SK-N-SH treated with all-trans-retinoic acid at 6 μM for 48 hours (cell line): ENCODE measurements around the gene ACOT7.

ENCODE experiments used
- ATAC-seq: fragments of 200-7000 bp; cut with Tn5 transposase; 3 replicates; pipeline ENCODE4 v1.9.1; 2020; ENCODE audit warnings: mild to moderate bottlenecking, moderate library complexity
- ARNTL ChIP-seq: fragments of 450-650 bp; formaldehyde crosslinking; IDR thresholded peaks from 2 replicates; pipeline ENCODE4 v1.5.0; 2020; ENCODE audit warnings: low read depth, mild to moderate bottlenecking, moderate library complexity, borderline replicate concordance
- BACH2 ChIP-seq: fragments of 250-450 bp; sonication (Bioruptor Pico); IDR thresholded peaks from 2 replicates; pipeline ENCODE4 v1.9.0; 2021; ENCODE audit warnings: mild to moderate bottlenecking, borderline replicate concordance
- CREB5 ChIP-seq: fragments of 250-450 bp; sonication (Bioruptor Pico); IDR thresholded peaks from 2 replicates; pipeline ENCODE4 v1.5.1; 2020; ENCODE audit warnings: low read depth, mild to moderate bottlenecking, moderate library complexity
- CSRNP3 ChIP-seq: fragments of 250-450 bp; sonication (Bioruptor Pico); IDR thresholded peaks from 2 replicates; pipeline ENCODE4 v1.5.1; 2021; ENCODE audit warnings: mild to moderate bottlenecking, moderate library complexity
- ESRRG ChIP-seq: fragments of 250-450 bp; sonication (Bioruptor Pico); IDR thresholded peaks from 2 replicates; pipeline ENCODE4 v1.6.1; 2021; ENCODE audit warnings: mild to moderate bottlenecking
- GLIS3 ChIP-seq: fragments of 250-450 bp; sonication (Bioruptor Pico); IDR thresholded peaks from 2 replicates; pipeline ENCODE4 v1.5.0; 2020; ENCODE audit warnings: mild to moderate bottlenecking, moderate library complexity
- ISL1 ChIP-seq: fragments of 250-450 bp; sonication (Bioruptor Pico); IDR thresholded peaks from 2 replicates; pipeline ENCODE4 v2.1.2; 2022; ENCODE audit warnings: mild to moderate bottlenecking, moderate library complexity
- OSR1 ChIP-seq: fragments of 250-450 bp; sonication (Bioruptor Pico); IDR thresholded peaks from 2 replicates; pipeline ENCODE4 v1.8.0; 2022; ENCODE audit warnings: moderate library complexity, mild to moderate bottlenecking, inconsistent platforms
- PATZ1 ChIP-seq: fragments of 250-450 bp; sonication (Bioruptor Pico); IDR thresholded peaks from 2 replicates; pipeline ENCODE4 v1.8.0; 2020; ENCODE audit warnings: mild to moderate bottlenecking, moderate library complexity, borderline replicate concordance
- POU6F1 ChIP-seq: fragments of 250-450 bp; sonication (Bioruptor Pico); IDR thresholded peaks from 2 replicates; pipeline ENCODE4 v1.8.0; 2021; ENCODE audit warnings: low read depth, mild to moderate bottlenecking, moderate library complexity, borderline replicate concordance
- PPARA ChIP-seq: fragments of 250-450 bp; sonication (Bioruptor Pico); IDR thresholded peaks from 2 replicates; pipeline ENCODE4 v1.5.0; 2020; ENCODE audit warnings: mild to moderate bottlenecking, borderline replicate concordance
- RARB ChIP-seq: fragments of 250-450 bp; sonication (Bioruptor Pico); IDR thresholded peaks from 2 replicates; pipeline ENCODE4 v1.8.0; 2021; ENCODE audit warnings: mild to moderate bottlenecking, moderate library complexity
- SNAI2 ChIP-seq: fragments of 250-450 bp; sonication (Bioruptor Pico); IDR thresholded peaks from 2 replicates; pipeline ENCODE4 v1.5.0; 2020; ENCODE audit warnings: mild to moderate bottlenecking, moderate library complexity
- TCF4 ChIP-seq: fragments of 250-450 bp; sonication (Bioruptor Pico); IDR thresholded peaks from 2 replicates; pipeline ENCODE4 v1.8.0; 2021; ENCODE audit warnings: mild to moderate bottlenecking, moderate library complexity, borderline replicate concordance
- TOX ChIP-seq: fragments of 250-450 bp; sonication (Bioruptor Pico); IDR thresholded peaks from 2 replicates; pipeline ENCODE4 v1.8.0; 2021; ENCODE audit warnings: mild to moderate bottlenecking, moderate library complexity, borderline replicate concordance
- TSHZ2 ChIP-seq: fragments of 250-450 bp; sonication (Bioruptor Pico); IDR thresholded peaks from 2 replicates; pipeline ENCODE4 v1.5.0; 2020; ENCODE audit warnings: mild to moderate bottlenecking, moderate library complexity
- ZC3H10 ChIP-seq: fragments of 250-450 bp; sonication (Bioruptor Pico); IDR thresholded peaks from 2 replicates; pipeline ENCODE4 v1.5.1; 2021; ENCODE audit warnings: mild to moderate bottlenecking, moderate library complexity
- ZFP3 ChIP-seq: fragments of 250-450 bp; sonication (Bioruptor Pico); IDR thresholded peaks from 2 replicates; pipeline ENCODE4 v1.5.0; 2020; ENCODE audit warnings: mild to moderate bottlenecking, moderate library complexity
- ZFP30 ChIP-seq: fragments of 450-650 bp; formaldehyde crosslinking; IDR thresholded peaks from 2 replicates; pipeline ENCODE4 v1.5.0; 2022; ENCODE audit warnings: mild to moderate bottlenecking, moderate library complexity
- ZNF565 ChIP-seq: fragments of 450-650 bp; formaldehyde crosslinking; conservative IDR thresholded peaks from 2 replicates; pipeline ENCODE4 v1.5.0; 2020; ENCODE audit warnings: low read depth, mild to moderate bottlenecking, moderate library complexity
- ZNF8 ChIP-seq: fragments of 450-650 bp; formaldehyde crosslinking; IDR thresholded peaks from 2 replicates; pipeline ENCODE4 v1.5.0; 2020; ENCODE audit warnings: mild to moderate bottlenecking, moderate library complexity

The ACOT7 gene

GRCh38 chr1:6348511-6349191 is 44.9 kb downstream of the ACOT7 start:
- no peak for ATAC-seq

GRCh38 chr1:6347641-6348487 is 45.7 kb downstream of the ACOT7 start:
- peak; percentile 50 for ATAC-seq
- TF ChIP-seq ARNTL (CRISPR knock-in tag) (no peak), ESRRG (no peak), GLIS3 (CRISPR knock-in tag) (no peak), POU6F1 (CRISPR knock-in tag) (no peak), CREB5 (CRISPR knock-in tag) (no peak), PATZ1 (no peak), ZNF8 (CRISPR knock-in tag) (no peak), OSR1 (CRISPR knock-in tag) (no peak), TSHZ2 (CRISPR knock-in tag) (no peak), BACH2 (CRISPR knock-in tag) (no peak), TOX (CRISPR knock-in tag) (no peak), ZFP30 (CRISPR knock-in tag) (no peak), ZNF565 (CRISPR knock-in tag) (no peak), ZC3H10 (CRISPR knock-in tag) (no peak)

More at GRCh38 chr1:6348511-6349191, 44.9 kb downstream of the ACOT7 start:
- TF ChIP-seq SNAI2 (CRISPR knock-in tag) (no peak), BACH2 (CRISPR knock-in tag) (no peak), TCF4 (CRISPR knock-in tag) (no peak), PPARA (CRISPR knock-in tag) (no peak), ZNF8 (CRISPR knock-in tag) (no peak)

- ATAC-seq, result no peak
- TF ChIP-seq PATZ1 (no peak), ZFP3 (CRISPR knock-in tag) (no peak), BACH2 (CRISPR knock-in tag) (no peak), CSRNP3 (CRISPR knock-in tag) (no peak), ISL1 (CRISPR knock-in tag) (no peak), RARB (CRISPR knock-in tag) (no peak), OSR1 (CRISPR knock-in tag) (no peak), TCF4 (CRISPR knock-in tag) (no peak), ZNF565 (CRISPR knock-in tag) (no peak), TSHZ2 (CRISPR knock-in tag) (no peak)
Observed at GRCh38 chr1:6345460-6345859, 48.1 kb downstream of the ACOT7 start.
